H9 (cell line): Measurements from ENCODE around the gene TESK2. TPM values are rescaled to one million over a fixed set of nuclear protein-coding genes. Genes with fewer than 3 reads are reported as not detected.

Experiments
- DNase-seq: peaks from one replicate; pipeline ENCODE4 v3.0.0-alpha.2; 2017
- H2AFZ ChIP-seq: one replicate; pipeline ENCODE4 v1.6.1; 2013; ENCODE audit warnings: mild to moderate bottlenecking, low read length, control low read depth, moderate library complexity
- H2AK5ac ChIP-seq: 2 replicates; pipeline ENCODE4 v1.6.1; 2013; ENCODE audit warnings: low read length, control low read depth, mixed read lengths; ENCODE audit not compliant: insufficient read length
- H2BK120ac ChIP-seq: one replicate; pipeline ENCODE4 v1.6.1; 2013; ENCODE audit warnings: low read depth, mild to moderate bottlenecking, low read length, control low read depth, inconsistent platforms; ENCODE audit not compliant: poor library complexity, severe bottlenecking
- H2BK12ac ChIP-seq: 2 replicates; pipeline ENCODE4 v1.6.1; 2013; ENCODE audit warnings: low read length, control low read depth, mixed read lengths, low read depth; ENCODE audit not compliant: insufficient read length
- H2BK15ac ChIP-seq: 2 replicates; pipeline ENCODE4 v1.6.1; 2013; ENCODE audit warnings: low read depth, low read length, control low read depth
- H2BK20ac ChIP-seq: one replicate; pipeline ENCODE4 v1.6.1; 2013; ENCODE audit warnings: low read depth, mild to moderate bottlenecking, low read length, control low read depth, inconsistent platforms; ENCODE audit not compliant: poor library complexity, severe bottlenecking
- H2BK5ac ChIP-seq: 2 replicates; pipeline ENCODE4 v1.6.1; 2013; ENCODE audit warnings: low read length, control low read depth, mixed read lengths; ENCODE audit not compliant: insufficient read length
- H3K14ac ChIP-seq: 2 replicates; pipeline ENCODE4 v1.6.1; 2013; ENCODE audit warnings: low read length, control low read depth; ENCODE audit not compliant: insufficient read depth
- H3K18ac ChIP-seq: 2 replicates; pipeline ENCODE4 v1.6.1; 2013; ENCODE audit warnings: low read depth, mild to moderate bottlenecking, mixed read lengths, low read length, control low read depth; ENCODE audit not compliant: insufficient read length
- H3K23ac ChIP-seq: 2 replicates; pipeline ENCODE4 v1.6.1; 2013; ENCODE audit warnings: low read length, control low read depth, mixed read lengths, low read depth; ENCODE audit not compliant: insufficient read length
- H3K23me2 ChIP-seq: 2 replicates; pipeline ENCODE4 v1.6.1; 2013; ENCODE audit warnings: low read depth, mild to moderate bottlenecking, mixed read lengths, low read length, control low read depth; ENCODE audit not compliant: insufficient read length, poor library complexity, severe bottlenecking
- H3K27ac ChIP-seq: 2 replicates; pipeline ENCODE4 v1.5.1; 2013; ENCODE audit warnings: low read length, control low read depth, mixed read lengths, low read depth; ENCODE audit not compliant: insufficient read length
- H3K27me3 ChIP-seq: 2 replicates; pipeline ENCODE4 v1.6.1; 2013; ENCODE audit warnings: low read length, control low read depth, inconsistent platforms; ENCODE audit not compliant: insufficient read depth
- H3K4ac ChIP-seq: 2 replicates; pipeline ENCODE4 v1.6.1; 2013; ENCODE audit warnings: low read depth, mild to moderate bottlenecking, control low read depth, inconsistent platforms, low read length, moderate library complexity
- H3K4me1 ChIP-seq: 2 replicates; pipeline ENCODE4 v1.6.1; 2013; ENCODE audit warnings: low read length, control low read depth, inconsistent platforms; ENCODE audit not compliant: insufficient read depth
- H3K4me2 ChIP-seq: 2 replicates; pipeline ENCODE4 v1.6.1; 2013; ENCODE audit warnings: low read length, control low read depth, mixed read lengths; ENCODE audit not compliant: insufficient read length, insufficient read depth
- H3K56ac ChIP-seq: 2 replicates; pipeline ENCODE4 v1.6.1; 2013; ENCODE audit warnings: low read depth, mild to moderate bottlenecking, mixed read lengths, low read length, control low read depth; ENCODE audit not compliant: insufficient read length
- H3K79me1 ChIP-seq: 2 replicates; pipeline ENCODE4 v1.6.1; 2013; ENCODE audit warnings: low read depth, mild to moderate bottlenecking, moderate library complexity, low read length, control low read depth, inconsistent platforms; ENCODE audit not compliant: insufficient read depth, poor library complexity, severe bottlenecking
- H3K79me2 ChIP-seq: 2 replicates; pipeline ENCODE4 v1.6.1; 2013; ENCODE audit warnings: low read length, control low read depth, inconsistent platforms; ENCODE audit not compliant: insufficient read depth
- H3K9ac ChIP-seq: 2 replicates; pipeline ENCODE4 v1.6.1; 2013; ENCODE audit warnings: low read length, control low read depth, mixed read lengths; ENCODE audit not compliant: insufficient read length; ENCODE audit errors: extremely low read depth
- H3K9me3 ChIP-seq: one replicate; pipeline ENCODE4 v1.6.1; 2013; ENCODE audit warnings: low read depth, low read length, inconsistent platforms; ENCODE audit not compliant: control insufficient read depth
- H3T11ph ChIP-seq: one replicate; pipeline ENCODE4 v1.6.1; 2013; ENCODE audit warnings: mild to moderate bottlenecking, low read length, control low read depth, inconsistent platforms
- H4K20me1 ChIP-seq: one replicate; pipeline ENCODE4 v1.6.1; 2013; ENCODE audit not compliant: control insufficient read depth, insufficient read length, insufficient read depth
- H4K5ac ChIP-seq: 2 replicates; pipeline ENCODE4 v1.6.1; 2013; ENCODE audit warnings: low read depth, mild to moderate bottlenecking, mixed read lengths, low read length, control low read depth; ENCODE audit not compliant: insufficient read length
- H4K8ac ChIP-seq: replicated peaks from 2 replicates; pipeline ENCODE4 v1.6.1; 2013; ENCODE audit warnings: low read length, control low read depth, mixed read lengths, low read depth; ENCODE audit not compliant: insufficient read length
- H4K91ac ChIP-seq: 2 replicates; pipeline ENCODE4 v1.6.1; 2013; ENCODE audit warnings: low read depth, mild to moderate bottlenecking, moderate library complexity, mixed read lengths, low read length, control low read depth; ENCODE audit not compliant: insufficient read length
- H3K27ac Mint-ChIP-seq, 3 experiments: 2 replicates in 2 of 3; 3 replicates in 1 of 3; pipeline ENCODE4 v1.8.0; 2020 to 2021; ENCODE audit warnings: mixed read lengths in 3 of 3, mild to moderate bottlenecking in 1 of 3, moderate library complexity in 1 of 3
- H3K27me3 Mint-ChIP-seq: 2 replicates; pipeline ENCODE4 v1.8.0; 2021; ENCODE audit warnings: low read depth, mild to moderate bottlenecking, moderate library complexity, mixed read lengths
- H3K36me3 Mint-ChIP-seq, 3 experiments: 2 replicates in 2 of 3; 3 replicates in 1 of 3; pipeline ENCODE4 v1.8.0; 2020 to 2021; ENCODE audit warnings: low read depth in 3 of 3, mixed read lengths in 3 of 3; ENCODE audit not compliant: insufficient read depth in 1 of 3
- H3K4me1 Mint-ChIP-seq, 2 experiments: 2 replicates each; pipeline ENCODE4 v1.8.0; 2020; ENCODE audit warnings: mixed read lengths in 2 of 2
- H3K4me3 Mint-ChIP-seq, 2 experiments: 2 replicates in 1 of 2; 3 replicates in 1 of 2; pipeline ENCODE4 v1.8.0; 2020 to 2021; ENCODE audit warnings: mild to moderate bottlenecking in 2 of 2, mixed read lengths in 2 of 2, moderate library complexity in 1 of 2
- H3K9me3 Mint-ChIP-seq, 2 experiments: 2 replicates in 1 of 2; 3 replicates in 1 of 2; pipeline ENCODE4 v1.8.0; 2020; ENCODE audit warnings: mild to moderate bottlenecking in 2 of 2, mixed read lengths in 2 of 2, moderate library complexity in 1 of 2
- CTCF ChIP-seq: fragments of 200-600 bp; sonication (generic); conservative IDR thresholded peaks from 3 replicates; pipeline ENCODE4 v1.8.0; 2021; ENCODE audit warnings: antibody characterized with exemption, mild to moderate bottlenecking
- WGBS: extraction: QIAGEN DNeasy Blood & Tissue Kit; methylation state at CpG from one replicate; pipeline ENCODE4 v1.1.7; 2013; ENCODE audit warnings: missing lambda C conversion rate, low lambda C conversion rate, mixed read lengths; ENCODE audit not compliant: insufficient read length; ENCODE audit errors: extremely low coverage; 5-methylcytosine and 5-hydroxymethylcytosine counted together
- total RNA-seq: library from RNA; stranded (reverse); gene quantifications from 2 replicates; pipeline ENCODE4 v1.2.1, GENCODE V29; 2021

Gene TESK2
- total RNA-seq, 1 experiment from 2014 or later = 7.2 TPM

GRCh38 chr1:45337630-45338325 is 153.2 kb downstream of the TESK2 start:
- no peak for DNase-seq
- no peak overlapping the region for H3K14ac ChIP-seq
- no peak overlapping the region for H3K27ac ChIP-seq
- no peak overlapping the region for H4K91ac ChIP-seq
- no peak overlapping the region for H2BK12ac ChIP-seq
- H3K9ac ChIP-seq = no peak overlapping the region
- peaks cover 26 to 41% of the 10 kb centered on the region in 2 experiments for H3K4me1 Mint-ChIP-seq
- no peaks in the 10 kb centered on the region for H3K9me3 ChIP-seq
- peaks cover 8% of the 10 kb centered on the region; the same call in 1 of the 2 replicates for H3K79me2 ChIP-seq
- no peak overlapping the region for H3K56ac ChIP-seq
- H3K23ac ChIP-seq = no peak overlapping the region
- H4K8ac ChIP-seq = no peak overlapping the region
- no peak overlapping the region for H3K18ac ChIP-seq
- no peak overlapping the region for H2BK20ac ChIP-seq
- H3K4me2 ChIP-seq = no peak overlapping the region
- H4K5ac ChIP-seq = no peak overlapping the region
- H2AK5ac ChIP-seq = no peak overlapping the region
- no peaks in the 10 kb centered on the region for H3K27me3 ChIP-seq
- H3K36me3 Mint-ChIP-seq = peaks cover 27 to 50% (median 50%) of the 10 kb centered on the region in 3 experiments
- H3K4ac ChIP-seq = no peak overlapping the region
- H3K9me3 Mint-ChIP-seq = 0 out of 5 replicates have a peak, but pooled peaks cover 0 to 4% of the 10 kb centered on the region in 2 experiments
- H3K79me1 ChIP-seq = no peaks in the 10 kb centered on the region
- no peak overlapping the region for H2BK15ac ChIP-seq
- peak overlapping the region; percentile 55 to 100; a peak in 4 of 5 replicates for H3K4me3 Mint-ChIP-seq
- no peak overlapping the region for H2BK5ac ChIP-seq
- no peaks in the 10 kb centered on the region for H3K27me3 Mint-ChIP-seq
- no CpG with 5 or more reads among the region's 3 CpGs for WGBS
- no peak overlapping the region for H3T11ph ChIP-seq
- no peaks in the 10 kb centered on the region for H4K20me1 ChIP-seq
- peaks cover 5% of the 10 kb centered on the region; the same call in 1 of the 2 replicates for H3K4me1 ChIP-seq
- no peak overlapping the region for H2AFZ ChIP-seq
- TF ChIP-seq CTCF = no peak
- H3K23me2 ChIP-seq = no peaks in the 10 kb centered on the region
- peak overlapping the region in 2 of 3 experiments; percentile 48 to 81; a peak in 3 of 7 replicates for H3K27ac Mint-ChIP-seq
- no peak overlapping the region for H2BK120ac ChIP-seq
